PFSK-1 (cell line): ENCODE measurements around the gene PCED1B.

Source experiments
- FOXP2 ChIP-seq: optimal IDR thresholded peaks from 2 replicates; pipeline ENCODE3; 2011; ENCODE audit warnings: borderline replicate concordance, control low read depth, inconsistent platforms; ENCODE audit not compliant: insufficient read depth; ENCODE audit errors: extremely low read length, extremely low read depth
- POLR2AphosphoS5 ChIP-seq: IDR thresholded peaks from 2 replicates; pipeline ENCODE4 v1.6.1; 2012; ENCODE audit warnings: low read depth, mild to moderate bottlenecking, control low read depth, low read length, moderate library complexity
- REST ChIP-seq, 2 experiments: IDR thresholded peaks; 2 replicates each; pipeline versions ENCODE4 v1.6.1 to v1.8.0; 2011 to 2012; ENCODE audit warnings: low read depth in 2 of 2, low read length in 2 of 2, control low read depth in 1 of 2, inconsistent platforms in 1 of 2, mild to moderate bottlenecking in 1 of 2, moderate library complexity in 1 of 2; ENCODE audit not compliant: insufficient read depth in 1 of 2
- SIN3A ChIP-seq: IDR thresholded peaks from 2 replicates; pipeline ENCODE4 v1.6.1; 2012; ENCODE audit warnings: mild to moderate bottlenecking, low read length, moderate library complexity, borderline replicate concordance; ENCODE audit not compliant: insufficient read depth
- TAF1 ChIP-seq: IDR thresholded peaks from 2 replicates; pipeline ENCODE4 v1.6.1; 2012; ENCODE audit warnings: low read length, control low read depth, borderline replicate concordance; ENCODE audit not compliant: insufficient read depth

Gene PCED1B

GRCh38 chr12:47235258-47236040, 156.0 kb downstream of the PCED1B start:
- TF ChIP-seq SIN3A (no peak), POLR2AphosphoS5 (no peak), TAF1 (no peak)

- TF ChIP-seq REST (IDR thresholded peaks at IDR 0.05; ENCODE audit: insufficient read depth in 1 of 2, low read depth in 2 of 2, low read length in 2 of 2) (peak in 1 of 2 experiments; percentile 30; a peak in 1 of 4 replicates), SIN3A (no peak), FOXP2 (no peak), TAF1 (no peak), POLR2AphosphoS5 (no peak; the same call in 1 of the 2 replicates)
Observed at GRCh38 chr12:47236109-47236714, 156.8 kb downstream of the PCED1B start.

- TF ChIP-seq TAF1: no peak
- no peak for TF ChIP-seq SIN3A
- TF ChIP-seq POLR2AphosphoS5: no peak
- TF ChIP-seq FOXP2: no peak
- TF ChIP-seq REST (IDR thresholded peaks at IDR 0.05; ENCODE audit: insufficient read depth in 1 of 2, low read depth in 2 of 2, low read length in 2 of 2): no peak
Observed at GRCh38 chr12:47237751-47238211, 158.4 kb downstream of the PCED1B start.

GRCh38 chr12:47238669-47239114, 159.3 kb downstream of the PCED1B start:
- TF ChIP-seq FOXP2 (no peak), REST (IDR thresholded peaks at IDR 0.05; ENCODE audit: insufficient read depth in 1 of 2, low read depth in 2 of 2, low read length in 2 of 2) (no peak), POLR2AphosphoS5 (no peak), SIN3A (no peak), TAF1 (no peak)

DNA sequence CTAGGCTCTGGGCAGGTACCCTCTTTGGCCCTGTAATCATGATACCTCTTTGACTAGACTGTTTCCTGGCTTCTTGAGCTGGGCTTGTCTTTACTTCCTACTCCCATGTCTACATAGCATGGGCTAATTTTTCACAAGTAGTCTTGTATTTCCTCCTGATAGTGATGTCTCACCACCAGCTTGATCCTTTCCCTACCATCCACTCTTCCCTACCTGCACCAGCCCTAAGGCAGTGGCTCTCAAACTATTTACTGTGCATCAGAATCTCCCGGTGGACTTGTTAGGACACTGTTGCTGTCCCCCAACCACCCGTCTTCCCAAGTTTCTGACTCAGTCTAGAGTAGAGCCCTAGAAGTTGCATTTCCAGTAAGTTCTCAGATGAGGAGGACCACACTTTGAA, 163.0 kb downstream of the PCED1B start:
- TF ChIP-seq TAF1 (no peak), POLR2AphosphoS5 (no peak), REST (IDR thresholded peaks at IDR 0.05; ENCODE audit: insufficient read depth in 1 of 2, low read depth in 2 of 2, low read length in 2 of 2) (no peak), SIN3A (no peak)
